K562 (cell line): ENCODE measurements around the gene BAG2. TPM values are rescaled to one million over a fixed set of nuclear protein-coding genes. Genes with fewer than 3 reads are reported as not detected.

Experiments
- ATAC-seq: fragments of 200-7000 bp; cut with Tn5 transposase; 3 replicates; pipeline ENCODE4 v1.9.1; 2020; ENCODE audit warnings: moderate library complexity
- BruUV-seq: library from RNA; stranded (reverse); fragments of 400-500 nt; replicated peaks from 2 replicates; lab custom pipeline; 2021; lab: Mats Ljungman, UMichigan
- CTCF ChIA-PET: fragments of 300-600 bp; formaldehyde crosslinking; extraction: SDS; loops from one replicate; lab custom pipeline; 2021; ENCODE audit warnings: low intra/inter-chr PET ratio; lab: Yijun Ruan, JAX
- POLR2A ChIA-PET: fragments of 300-600, 350-650 bp; sonication (Branson Sonifier 250); formaldehyde crosslinking; extraction: SDS; loops from one replicate; lab custom pipeline; 2021; ENCODE audit warnings: antibody characterized with exemption, inconsistent platforms; lab: Yijun Ruan, JAX
- DNase-seq, 4 experiments: peaks; one replicate each; pipeline versions ENCODE4 v3.0.0 to v3.0.0-alpha.2; 2011 to 2018; ENCODE audit warnings: low spot score in 3 of 4, mixed read lengths in 3 of 4; ENCODE audit errors: extremely low read depth in 1 of 4
- FAIRE-seq: peaks from 2 replicates; lab custom pipeline; 2011; peaks lifted over from hg19 to GRCh38; lab: Jason Lieb, UNC
- H2AFZ ChIP-seq: 2 replicates; pipeline ENCODE4 v1.6.0; 2011; ENCODE audit warnings: low read depth, low read length, control low read depth, inconsistent platforms
- H3K27ac ChIP-seq: fragments of 200-600 bp; 3 replicates; pipeline ENCODE4 v1.8.0; 2011; ENCODE audit warnings: low read depth, mild to moderate bottlenecking, control low read depth, inconsistent platforms, low read length, moderate library complexity, mixed read lengths; ENCODE audit errors: extremely low read depth
- H3K27me3 ChIP-seq, 2 experiments: fragments of 300-600 bp in 1 of 2; 2 replicates in 1 of 2; 3 replicates in 1 of 2; pipeline versions ENCODE4 v1.6.0 to v1.8.0; 2011; ENCODE audit warnings: inconsistent platforms in 2 of 2, low read length in 2 of 2, mild to moderate bottlenecking in 1 of 2, mixed read lengths in 1 of 2, moderate library complexity in 1 of 2; ENCODE audit not compliant: control insufficient read depth in 2 of 2, insufficient read depth in 2 of 2
- H3K36me3 ChIP-seq: fragments of 300-600 bp; 3 replicates; pipeline ENCODE4 v1.8.0; 2011; ENCODE audit warnings: mild to moderate bottlenecking, low read length, inconsistent platforms; ENCODE audit not compliant: control insufficient read depth, insufficient read depth
- H3K4me1 ChIP-seq, 2 experiments: fragments of 200-600 bp in 1 of 2; replicated peaks in 1 of 2; 2 replicates in 1 of 2; 3 replicates in 1 of 2; pipeline versions ENCODE4 v1.5.1 to v1.8.0; 2011; ENCODE audit warnings: inconsistent platforms in 2 of 2, low read length in 2 of 2, mild to moderate bottlenecking in 1 of 2, mixed read lengths in 1 of 2, moderate library complexity in 1 of 2; ENCODE audit not compliant: control insufficient read depth in 2 of 2, insufficient read depth in 2 of 2
- H3K4me2 ChIP-seq: 2 replicates; pipeline ENCODE4 v1.6.1; 2011; ENCODE audit warnings: low read length, control low read depth, inconsistent platforms, mixed read lengths; ENCODE audit not compliant: insufficient read depth
- H3K4me3 ChIP-seq: fragments of 200-600 bp; sonication (generic), shearing (Covaris generic); 2 replicates; pipeline ENCODE4 v1.5.1; 2016; ENCODE audit warnings: control low read depth, inconsistent platforms
- H3K79me2 ChIP-seq: fragments of 200-600 bp; 3 replicates; pipeline ENCODE4 v1.8.0; 2011; ENCODE audit warnings: low read length, inconsistent platforms; ENCODE audit not compliant: control insufficient read depth, insufficient read depth
- H3K9ac ChIP-seq, 2 experiments: 2 replicates each; pipeline versions ENCODE4 v1.6.0 to v1.6.1; 2011; ENCODE audit warnings: low read depth in 2 of 2, low read length in 2 of 2, control low read depth in 1 of 2, inconsistent platforms in 1 of 2, mild to moderate bottlenecking in 1 of 2, mixed read lengths in 1 of 2; ENCODE audit not compliant: insufficient read depth in 1 of 2
- H3K9me1 ChIP-seq: one replicate; pipeline ENCODE4 v1.6.0; 2011; ENCODE audit warnings: inconsistent platforms, mild to moderate bottlenecking, low read length, moderate library complexity; ENCODE audit not compliant: control insufficient read depth, insufficient read depth
- H3K9me3 ChIP-seq: replicated peaks from 2 replicates; pipeline ENCODE4 v1.5.1; 2011; ENCODE audit warnings: low read depth, low read length, inconsistent platforms; ENCODE audit not compliant: control insufficient read depth, insufficient read depth
- H4K20me1 ChIP-seq: replicated peaks from 2 replicates; pipeline ENCODE4 v1.6.1; 2011; ENCODE audit warnings: low read length, inconsistent platforms, mixed read lengths; ENCODE audit not compliant: control insufficient read depth, insufficient read depth
- CUX1 ChIP-seq: fragments of 200-800 bp; sonication (Bioruptor generic); IDR thresholded peaks from 2 replicates; pipeline ENCODE4 v1.6.1; 2016; ENCODE audit warnings: missing genetic modification characterization, missing compliant biosample characterization
- WGBS: fragments of 100-300 bp; shearing (Covaris generic); methylation state at CpG from one replicate; pipeline ENCODE4 v1.1.6; 2016; ENCODE audit warnings: low coverage, mixed read lengths; ENCODE audit not compliant: insufficient coverage; ENCODE audit errors: missing lambda C conversion rate; 5-methylcytosine and 5-hydroxymethylcytosine counted together
- in situ Hi-C: fragments of 300-500 bp; cut with MboI; formaldehyde crosslinking; loops from 4 replicates; pipeline ENCODE4 v1.15.0; 2018; ENCODE audit warnings: inconsistent platforms, mixed read lengths
- intact Hi-C: fragments of 100-400 bp; cut with micrococcal nuclease; formaldehyde crosslinking; loops from 2 replicates; pipeline ENCODE4 v1.14.2; 2022
- polyA plus RNA-seq, 8 experiments: library from polyadenylated mRNA; depleted of rRNA in 4 of 8; stranded (reverse) in 5 of 8; unstranded in 3 of 8; fragments of >200 nt; fragmentation: Nextera tagmentation in 2 of 8; fragmentation: Illumina TruSeq in 1 of 8; extraction: Ambion mirVana in 2 of 8; extraction: Trizol in 1 of 8; gene quantifications; 2 replicates each; pipeline versions ENCODE4 v1.2.1 to v1.2.3, GENCODE V29; 2011 to 2014; ENCODE audit warnings: inconsistent platforms in 1 of 8, missing spikeins in 1 of 8
- total RNA-seq, 7 experiments: library from RNA; depleted of rRNA in 6 of 7; stranded (reverse); fragments of >200 nt in 6 of 7; fragmentation: Illumina TruSeq in 2 of 7; extraction: Trizol in 2 of 7; gene quantifications; 2 replicates each; pipeline versions ENCODE4 v1.2.1 to v1.2.3, GENCODE V29; 2011 to 2021; ENCODE audit warnings: low replicate concordance in 1 of 7
- TF ChIP-seq, protein P1 (sequence below): fragments of 250-450 bp; sonication (Bioruptor Pico); IDR thresholded peaks from 2 replicates; pipeline ENCODE4 v1.5.1; 2021; ENCODE audit warnings: mild to moderate bottlenecking
- TF ChIP-seq, protein P2 (sequence below): fragments of 450-650 bp; IDR thresholded peaks from 2 replicates; pipeline ENCODE4 v1.6.1; 2017; ENCODE audit warnings: antibody characterized with exemption, mild to moderate bottlenecking
- TF ChIP-seq, protein P3 (sequence below), 2 experiments: fragments of 450-650 bp in 1 of 2; IDR thresholded peaks; 2 replicates each; pipeline ENCODE4 v1.6.1; 2011 to 2017; ENCODE audit warnings: low read depth in 2 of 2, antibody characterized with exemption in 1 of 2, borderline replicate concordance in 1 of 2, low read length in 1 of 2, mild to moderate bottlenecking in 1 of 2, mixed read lengths in 1 of 2; ENCODE audit not compliant: control insufficient read depth in 1 of 2

BAG2 gene
- total and polyA plus RNA-seq, 9 of the 15 experiments (the other 6 are each of a cell fraction or from before 2014, with no cell fraction given) = 12.8 to 20.7 (median 17.6) TPM

GRCh38 chr6:57147401-57147800 lies 24.7 kb upstream of the BAG2 start:
- Histone ChIP-seq H3K9ac (no peak overlapping the region), H3K4me1 (no peaks in the 10 kb centered on the region), H3K4me2 (no peak overlapping the region), H3K79me2 (peaks cover 9% of the 10 kb centered on the region; the same call in 2 of the 3 replicates), H3K36me3 (peaks cover 75% of the 10 kb centered on the region), H3K9me3 (no peaks in the 10 kb centered on the region), H2AFZ (no peak overlapping the region), H3K4me3 (no peak overlapping the region), H3K27me3 (no peaks in the 10 kb centered on the region), H3K9me1 (no peaks in the 10 kb centered on the region), H4K20me1 (no peaks in the 10 kb centered on the region), H3K27ac (no peak overlapping the region)
- DNase-seq (no peak), FAIRE-seq (no peak), ATAC-seq (no peak)
- TF ChIP-seq, protein P1, sequence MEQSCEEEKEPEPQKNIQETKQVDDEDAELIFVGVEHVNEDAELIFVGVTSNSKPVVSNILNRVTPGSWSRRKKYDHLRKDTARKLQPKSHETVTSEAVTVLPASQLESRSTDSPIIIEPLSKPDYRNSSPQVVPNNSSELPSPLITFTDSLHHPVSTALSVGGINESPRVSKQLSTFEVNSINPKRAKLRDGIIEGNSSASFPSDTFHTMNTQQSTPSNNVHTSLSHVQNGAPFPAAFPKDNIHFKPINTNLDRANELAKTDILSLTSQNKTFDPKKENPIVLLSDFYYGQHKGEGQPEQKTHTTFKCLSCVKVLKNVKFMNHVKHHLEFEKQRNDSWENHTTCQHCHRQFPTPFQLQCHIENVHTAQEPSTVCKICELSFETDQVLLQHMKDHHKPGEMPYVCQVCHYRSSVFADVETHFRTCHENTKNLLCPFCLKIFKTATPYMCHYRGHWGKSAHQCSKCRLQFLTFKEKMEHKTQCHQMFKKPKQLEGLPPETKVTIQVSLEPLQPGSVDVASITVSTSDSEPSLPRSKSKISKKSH (CRISPR knock-in tag) = no peak
- TF ChIP-seq CUX1 (CRISPR knock-in tag) = no peak
- TF ChIP-seq, protein P2, sequence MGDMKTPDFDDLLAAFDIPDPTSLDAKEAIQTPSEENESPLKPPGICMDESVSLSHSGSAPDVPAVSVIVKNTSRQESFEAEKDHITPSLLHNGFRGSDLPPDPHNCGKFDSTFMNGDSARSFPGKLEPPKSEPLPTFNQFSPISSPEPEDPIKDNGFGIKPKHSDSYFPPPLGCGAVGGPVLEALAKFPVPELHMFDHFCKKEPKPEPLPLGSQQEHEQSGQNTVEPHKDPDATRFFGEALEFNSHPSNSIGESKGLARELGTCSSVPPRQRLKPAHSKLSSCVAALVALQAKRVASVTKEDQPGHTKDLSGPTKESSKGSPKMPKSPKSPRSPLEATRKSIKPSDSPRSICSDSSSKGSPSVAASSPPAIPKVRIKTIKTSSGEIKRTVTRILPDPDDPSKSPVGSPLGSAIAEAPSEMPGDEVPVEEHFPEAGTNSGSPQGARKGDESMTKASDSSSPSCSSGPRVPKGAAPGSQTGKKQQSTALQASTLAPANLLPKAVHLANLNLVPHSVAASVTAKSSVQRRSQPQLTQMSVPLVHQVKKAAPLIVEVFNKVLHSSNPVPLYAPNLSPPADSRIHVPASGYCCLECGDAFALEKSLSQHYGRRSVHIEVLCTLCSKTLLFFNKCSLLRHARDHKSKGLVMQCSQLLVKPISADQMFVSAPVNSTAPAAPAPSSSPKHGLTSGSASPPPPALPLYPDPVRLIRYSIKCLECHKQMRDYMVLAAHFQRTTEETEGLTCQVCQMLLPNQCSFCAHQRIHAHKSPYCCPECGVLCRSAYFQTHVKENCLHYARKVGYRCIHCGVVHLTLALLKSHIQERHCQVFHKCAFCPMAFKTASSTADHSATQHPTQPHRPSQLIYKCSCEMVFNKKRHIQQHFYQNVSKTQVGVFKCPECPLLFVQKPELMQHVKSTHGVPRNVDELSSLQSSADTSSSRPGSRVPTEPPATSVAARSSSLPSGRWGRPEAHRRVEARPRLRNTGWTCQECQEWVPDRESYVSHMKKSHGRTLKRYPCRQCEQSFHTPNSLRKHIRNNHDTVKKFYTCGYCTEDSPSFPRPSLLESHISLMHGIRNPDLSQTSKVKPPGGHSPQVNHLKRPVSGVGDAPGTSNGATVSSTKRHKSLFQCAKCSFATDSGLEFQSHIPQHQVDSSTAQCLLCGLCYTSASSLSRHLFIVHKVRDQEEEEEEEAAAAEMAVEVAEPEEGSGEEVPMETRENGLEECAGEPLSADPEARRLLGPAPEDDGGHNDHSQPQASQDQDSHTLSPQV = no peak
- TF ChIP-seq, protein P3, sequence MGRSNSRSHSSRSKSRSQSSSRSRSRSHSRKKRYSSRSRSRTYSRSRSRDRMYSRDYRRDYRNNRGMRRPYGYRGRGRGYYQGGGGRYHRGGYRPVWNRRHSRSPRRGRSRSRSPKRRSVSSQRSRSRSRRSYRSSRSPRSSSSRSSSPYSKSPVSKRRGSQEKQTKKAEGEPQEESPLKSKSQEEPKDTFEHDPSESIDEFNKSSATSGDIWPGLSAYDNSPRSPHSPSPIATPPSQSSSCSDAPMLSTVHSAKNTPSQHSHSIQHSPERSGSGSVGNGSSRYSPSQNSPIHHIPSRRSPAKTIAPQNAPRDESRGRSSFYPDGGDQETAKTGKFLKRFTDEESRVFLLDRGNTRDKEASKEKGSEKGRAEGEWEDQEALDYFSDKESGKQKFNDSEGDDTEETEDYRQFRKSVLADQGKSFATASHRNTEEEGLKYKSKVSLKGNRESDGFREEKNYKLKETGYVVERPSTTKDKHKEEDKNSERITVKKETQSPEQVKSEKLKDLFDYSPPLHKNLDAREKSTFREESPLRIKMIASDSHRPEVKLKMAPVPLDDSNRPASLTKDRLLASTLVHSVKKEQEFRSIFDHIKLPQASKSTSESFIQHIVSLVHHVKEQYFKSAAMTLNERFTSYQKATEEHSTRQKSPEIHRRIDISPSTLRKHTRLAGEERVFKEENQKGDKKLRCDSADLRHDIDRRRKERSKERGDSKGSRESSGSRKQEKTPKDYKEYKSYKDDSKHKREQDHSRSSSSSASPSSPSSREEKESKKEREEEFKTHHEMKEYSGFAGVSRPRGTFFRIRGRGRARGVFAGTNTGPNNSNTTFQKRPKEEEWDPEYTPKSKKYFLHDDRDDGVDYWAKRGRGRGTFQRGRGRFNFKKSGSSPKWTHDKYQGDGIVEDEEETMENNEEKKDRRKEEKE (IDR thresholded peaks at IDR 0.05; ENCODE audit: borderline replicate concordance in 1 of 2, control insufficient read depth in 1 of 2, low read depth in 2 of 2, low read length in 1 of 2) = no peak
- in situ Hi-C loops = no loop called here
- ChIA-PET POLR2A (no interaction called here), CTCF (no interaction called here)
- intact Hi-C loops = no loop called here
- BruUV-seq = TSS peak; percentile 13
- 89% methylated on average over 5 of the region's 5 CpGs for WGBS
